Measurements from ENCODE around the gene SNRNP48. TPM values are rescaled to one million over a fixed set of nuclear protein-coding genes. Genes with fewer than 3 reads are reported as not detected.

SNRNP48 gene
- total RNA-seq, 3 donors from 2014 or later = 10.6 to 14.2 (median 11.0) TPM

GRCh38 chr6:7542874-7543624, 46.9 kb upstream of the SNRNP48 start:
- peak; percentile 67 for ATAC-seq
- Histone ChIP-seq H3K36me3 (ENCODE audit: low read depth) (no peaks in the 10 kb centered on the region), H3K4me1 (ENCODE audit: low read depth) (peaks cover 12% of the 10 kb centered on the region), H3K4me3 (peak overlapping the region; percentile 69), H3K9me3 (no peaks in the 10 kb centered on the region)
- no peak for TF ChIP-seq CTCF (IDR thresholded peaks at IDR 0.05)
- peak; percentile 85 to 87 (median 86) for DNase-seq
- intact Hi-C loops (cut with DNase I, micrococcal nuclease) = no loop called here

- no peak overlapping the region for H3K4me3 ChIP-seq
Measured at GRCh38 chr6:7543789-7544424, 46.1 kb upstream of the SNRNP48 start.

DNA sequence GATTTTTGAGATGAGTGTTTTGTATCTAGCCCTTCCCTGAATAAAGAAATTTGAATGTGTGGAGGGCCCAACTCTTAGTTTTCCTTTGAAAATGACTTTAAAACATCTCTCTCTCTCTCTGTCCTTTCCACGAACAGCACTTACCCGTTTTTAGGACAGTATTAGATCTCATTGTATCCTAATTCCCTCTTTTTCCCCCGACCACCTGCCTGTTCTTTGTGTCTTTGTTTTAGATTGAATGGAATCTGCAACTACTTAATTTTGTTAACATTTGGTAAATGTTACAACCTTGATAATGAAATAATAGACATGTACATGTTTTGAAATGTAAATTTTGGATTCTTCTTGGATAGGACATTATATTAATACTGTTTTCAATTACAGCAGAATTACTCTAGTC, 45.4 kb upstream of the SNRNP48 start:
- Histone ChIP-seq H3K36me3 (ENCODE audit: low read depth) (no peaks in the 10 kb centered on the region), H3K4me1 (ENCODE audit: low read depth) (peaks cover 22% of the 10 kb centered on the region), H3K4me3 (no peak overlapping the region), H3K9me3 (no peaks in the 10 kb centered on the region)
- no peak for TF ChIP-seq CTCF (IDR thresholded peaks at IDR 0.05)
- ATAC-seq = no peak
- no peak for DNase-seq
- intact Hi-C loops (cut with DNase I, micrococcal nuclease) = no loop called here

More at GRCh38 chr6:7543789-7544424, 46.1 kb upstream of the SNRNP48 start:
- no peaks in the 10 kb centered on the region for H3K36me3 ChIP-seq (ENCODE audit: low read depth)
- no peak for TF ChIP-seq CTCF (IDR thresholded peaks at IDR 0.05)
- no peaks in the 10 kb centered on the region for H3K9me3 ChIP-seq
- intact Hi-C loops (cut with DNase I, micrococcal nuclease) = no loop called here
- H3K4me1 ChIP-seq (ENCODE audit: low read depth) = peaks cover 15% of the 10 kb centered on the region
- DNase-seq (peak in 1 of 3 donors; percentile 45), ATAC-seq (no peak)

DNA sequence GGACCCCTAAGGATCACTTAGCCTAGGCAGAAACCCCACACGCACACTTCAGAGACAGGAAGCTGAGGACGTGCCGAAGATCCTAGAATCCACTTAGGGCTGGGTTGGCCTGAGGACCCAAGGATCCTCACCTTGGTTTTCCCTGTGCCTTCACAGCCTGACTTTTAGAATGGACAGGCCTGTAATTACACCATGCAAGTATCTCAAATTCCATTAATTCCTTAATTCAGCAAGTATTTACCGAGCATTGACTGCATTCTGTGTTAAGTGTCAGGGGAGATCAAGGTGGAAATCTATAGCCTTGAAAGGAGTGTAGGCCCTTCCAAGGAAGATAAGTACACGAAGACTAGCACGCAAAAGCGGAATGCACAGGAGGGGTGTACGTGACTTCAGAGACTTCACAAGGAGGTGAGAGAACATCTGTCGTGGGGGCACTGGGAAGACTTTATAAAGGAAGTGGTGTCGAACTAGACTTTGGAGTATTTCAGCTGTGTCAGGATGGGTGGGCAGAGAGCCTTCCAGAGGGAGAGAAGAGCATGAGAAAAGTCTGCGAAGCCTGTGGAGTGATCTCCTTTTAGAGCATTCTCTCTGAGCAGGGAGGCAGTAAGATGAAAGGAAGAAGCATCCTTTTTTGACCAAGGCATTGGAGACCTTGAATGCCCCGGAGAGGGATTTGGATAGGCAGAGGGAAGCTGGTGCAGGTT, 44.5 kb upstream of the SNRNP48 start:
- TF ChIP-seq CTCF (IDR thresholded peaks at IDR 0.05) = no peak
- peaks cover 28% of the 10 kb centered on the region for H3K4me1 ChIP-seq (ENCODE audit: low read depth)
- no peaks in the 10 kb centered on the region for H3K9me3 ChIP-seq
- no peak for ATAC-seq
- no peaks in the 10 kb centered on the region for H3K36me3 ChIP-seq (ENCODE audit: low read depth)
- H3K4me3 ChIP-seq = no peak overlapping the region
- intact Hi-C loops (cut with DNase I, micrococcal nuclease) = no loop called here
- DNase-seq = no peak

GRCh38 chr6:7546020-7546369, 44.0 kb upstream of the SNRNP48 start:
- peaks cover 28% of the 10 kb centered on the region for H3K4me1 ChIP-seq (ENCODE audit: low read depth)
- intact Hi-C loops (cut with DNase I, micrococcal nuclease) = no loop called here
- DNase-seq (no peak), ATAC-seq (no peak)
- no peak for TF ChIP-seq CTCF (IDR thresholded peaks at IDR 0.05)
- no peak overlapping the region for H3K4me3 ChIP-seq
- no peaks in the 10 kb centered on the region for H3K9me3 ChIP-seq
- H3K36me3 ChIP-seq (ENCODE audit: low read depth) = no peaks in the 10 kb centered on the region
